ENCODE data around the gene CHST8.
"Not testable (repeated sequence)": the region's sequence is repeated elsewhere in the genome, so short reads cannot be mapped to it uniquely, and the experiment has no call there.

The CHST8 gene
- total RNA-seq = 0 to 0.09 reads per million in 2 donors

DNA sequence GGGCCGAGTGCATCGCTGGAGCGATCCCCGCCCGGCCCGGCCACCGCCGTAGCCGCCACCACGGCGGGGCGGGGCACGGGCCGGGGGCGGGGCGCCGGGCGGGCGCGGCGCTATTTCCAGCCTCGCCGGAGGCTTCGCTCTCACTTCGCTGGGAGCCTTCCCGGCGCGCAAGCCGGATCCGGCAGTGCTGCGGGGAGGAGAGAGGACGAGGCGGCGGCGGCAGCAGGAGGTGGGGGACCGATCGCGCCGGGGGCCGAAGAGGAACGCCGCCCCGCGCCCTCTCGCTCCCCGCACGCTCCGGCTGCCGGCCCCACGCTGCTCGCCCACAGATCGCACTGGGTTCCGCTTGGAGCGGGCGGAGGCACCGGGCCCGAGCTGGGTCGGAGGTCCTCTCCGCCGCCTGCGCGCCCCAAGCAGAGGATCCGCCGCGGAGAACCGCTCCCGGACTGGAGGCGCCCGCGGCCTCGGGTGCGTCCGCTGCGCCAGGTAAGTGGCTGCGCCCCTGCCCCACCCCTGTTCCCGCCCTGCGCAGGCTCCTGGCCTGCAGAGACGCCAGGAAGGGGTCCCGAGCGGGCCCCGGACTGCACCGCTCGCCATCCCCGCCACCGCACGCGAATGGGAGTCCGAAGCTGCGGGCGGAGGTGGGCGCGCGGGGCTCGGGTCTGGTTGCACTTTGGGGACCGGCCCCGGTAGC lies at the start of gene CHST8:
Gene CHST8 (plus strand): TSS at position 143 of the 694 bp plus-strand sequence. CDS start 67,309 bp downstream, outside the sequence.
- no peak for DNase-seq

DNA sequence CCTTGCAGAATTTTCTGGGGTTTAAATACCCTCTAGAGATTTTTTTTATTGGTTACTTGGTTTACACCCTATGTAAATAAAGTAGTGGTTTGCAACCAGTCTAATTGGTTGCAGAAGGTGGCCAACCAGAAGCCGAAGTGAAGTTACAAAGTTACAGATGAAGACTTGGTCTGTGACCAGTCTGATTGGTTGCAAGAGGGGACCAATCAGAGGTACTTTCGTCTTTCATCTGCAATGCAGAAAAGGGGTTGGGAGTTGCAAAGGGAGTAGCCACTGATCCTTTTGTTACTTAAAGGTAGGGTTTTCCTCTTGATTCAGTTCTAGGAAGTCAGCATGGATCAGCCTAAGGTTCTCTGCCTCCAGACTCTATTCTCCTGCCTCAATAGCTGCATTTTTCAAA lies 48.8 kb upstream of the CHST8 start:
- DNase-seq = no peak

GRCh38 chr19:33574824-33575223 lies 46.9 kb upstream of the CHST8 start:
- no peak for DNase-seq

GRCh38 chr19:33578697-33579096 lies 43.1 kb upstream of the CHST8 start:
- no peak for DNase-seq

DNA sequence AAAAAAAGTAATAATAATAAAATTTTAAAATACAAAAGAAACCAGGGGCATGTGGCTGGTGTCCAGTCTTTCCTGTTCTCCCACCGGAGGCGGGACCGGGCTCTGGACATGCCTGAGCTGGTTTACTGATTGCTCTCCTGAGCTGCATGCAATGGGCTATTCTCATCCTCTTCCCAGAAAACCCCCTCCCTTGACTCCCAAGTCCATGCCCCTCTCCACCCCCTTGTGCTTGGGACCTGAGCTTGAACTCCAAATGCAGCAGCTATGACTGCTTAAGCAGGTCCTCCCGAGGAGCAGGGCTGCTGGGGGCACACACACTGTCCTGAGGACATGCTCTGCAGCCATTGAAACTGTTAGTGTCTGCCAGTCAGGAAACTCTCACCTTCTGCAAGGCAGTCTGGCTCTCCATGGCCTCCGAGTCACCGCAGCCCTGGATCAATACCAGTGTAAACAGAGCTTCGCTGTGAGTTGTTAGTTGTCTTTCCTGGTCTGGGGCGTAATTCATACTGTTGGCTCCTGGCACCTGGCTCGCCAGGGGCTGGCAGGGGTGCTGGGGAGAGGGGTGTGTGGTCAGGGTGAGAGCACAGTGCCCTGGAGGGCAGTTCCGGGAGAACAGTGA lies 41.6 kb upstream of the CHST8 start:
- no peak for DNase-seq

DNA sequence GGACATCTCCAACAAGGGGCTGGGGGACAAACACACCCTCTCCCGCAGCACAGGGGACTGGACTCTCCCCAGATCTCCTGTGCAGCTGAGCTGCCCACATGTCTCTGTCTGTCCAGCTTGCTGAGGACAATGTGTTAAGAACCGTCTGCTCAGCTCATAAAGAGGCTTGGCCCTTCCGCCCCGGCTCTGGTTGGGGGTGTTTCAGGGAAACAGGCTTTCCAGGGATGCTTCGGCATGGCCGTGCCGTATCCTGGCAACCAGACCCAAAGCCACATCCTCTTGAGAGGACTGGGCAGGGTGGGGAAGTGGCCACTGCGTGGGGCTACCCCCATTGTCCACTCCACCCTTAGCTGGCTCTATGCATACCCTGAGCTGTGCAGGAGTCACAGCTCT lies 41.1 kb upstream of the CHST8 start:
- DNase-seq = no peak

GRCh38 chr19:33582914-33583313 lies 38.8 kb upstream of the CHST8 start:
- DNase-seq = no peak

GRCh38 chr19:33587150-33587549 lies 34.6 kb upstream of the CHST8 start:
- no peak for DNase-seq

- no peak for DNase-seq
Measured at GRCh38 chr19:33590224-33590623, 31.5 kb upstream of the CHST8 start.

GRCh38 chr19:33595783-33596182 lies 26.0 kb upstream of the CHST8 start:
- no peak for DNase-seq

DNA sequence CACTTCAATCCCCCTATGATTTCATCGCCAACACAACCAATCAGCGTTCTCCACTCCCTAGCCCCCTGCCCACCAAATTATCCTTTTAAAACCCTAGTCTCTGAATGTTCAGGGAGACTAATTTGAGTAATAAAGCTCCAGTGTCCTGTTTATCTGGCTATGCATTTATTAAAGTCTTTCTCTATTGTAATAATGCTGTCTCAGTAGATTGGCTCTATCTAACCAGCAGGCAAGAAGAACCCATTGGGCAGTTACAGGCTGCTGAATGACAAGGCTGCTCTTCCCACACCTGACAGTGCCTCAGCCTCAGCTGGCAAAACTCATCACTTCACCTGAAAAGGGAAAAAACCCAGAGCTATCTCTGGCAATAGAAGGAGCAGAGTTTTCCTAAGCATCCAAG lies 20.2 kb upstream of the CHST8 start:
- DNase-seq = no peak

DNA sequence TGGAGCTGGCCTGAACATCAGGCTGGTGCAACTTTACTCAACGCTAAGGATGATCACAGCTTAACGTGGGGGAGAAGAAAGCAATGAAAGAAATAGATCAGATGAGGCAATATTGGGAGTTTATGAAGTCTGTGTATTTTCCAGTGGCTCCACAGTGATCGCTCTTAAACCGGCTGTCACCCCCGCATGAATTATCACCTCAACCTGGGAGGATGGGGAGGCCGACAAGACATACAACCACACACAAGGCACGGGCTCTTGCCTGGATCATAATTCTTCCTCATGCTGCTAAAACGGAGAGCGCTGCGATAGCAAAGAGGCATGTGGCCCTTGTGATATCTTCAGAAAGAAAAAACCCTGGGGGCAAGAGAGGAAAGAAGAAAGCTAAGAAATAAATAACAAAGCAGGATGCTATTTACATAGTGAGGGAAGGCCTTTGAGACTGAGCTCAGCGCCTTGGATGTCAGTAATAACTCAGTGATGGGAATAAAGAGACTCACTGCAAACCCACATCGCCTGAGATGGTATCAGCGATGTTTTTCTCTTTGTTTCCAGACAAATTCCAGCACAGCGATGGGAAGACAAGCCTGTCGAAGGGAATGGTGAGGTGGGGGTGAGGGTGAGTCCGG lies 19.1 kb upstream of the CHST8 start:
- no peak for DNase-seq

- DNase-seq = no peak
Measured at GRCh38 chr19:33603377-33603776, 18.4 kb upstream of the CHST8 start.

- no peak for DNase-seq
Measured at GRCh38 chr19:33604651-33605050, 17.1 kb upstream of the CHST8 start.

DNA sequence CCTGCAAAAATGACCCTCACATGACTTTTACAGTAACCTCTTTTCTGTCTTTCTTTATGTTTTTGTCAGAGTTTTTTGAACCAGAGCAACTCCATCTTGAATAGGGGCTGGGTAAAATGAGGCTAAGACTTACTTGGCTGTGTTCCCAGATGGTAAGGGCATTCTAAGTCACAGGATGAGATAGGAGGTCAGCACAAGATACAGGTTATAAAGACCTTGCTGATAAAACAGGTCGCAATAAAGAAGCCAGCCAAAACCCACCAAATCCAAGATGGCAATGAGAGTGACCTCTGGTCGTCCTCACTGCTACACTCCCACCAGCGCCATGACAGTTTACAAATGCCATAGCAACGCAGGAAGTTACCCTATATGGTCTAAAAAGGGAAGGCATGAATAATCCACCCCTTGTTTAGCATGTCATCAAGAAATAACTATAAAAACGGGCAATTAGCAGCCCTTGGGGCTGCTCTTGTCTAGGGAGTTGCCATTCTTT lies 15.9 kb upstream of the CHST8 start:
- DNase-seq = not testable (repeated sequence)

DNA sequence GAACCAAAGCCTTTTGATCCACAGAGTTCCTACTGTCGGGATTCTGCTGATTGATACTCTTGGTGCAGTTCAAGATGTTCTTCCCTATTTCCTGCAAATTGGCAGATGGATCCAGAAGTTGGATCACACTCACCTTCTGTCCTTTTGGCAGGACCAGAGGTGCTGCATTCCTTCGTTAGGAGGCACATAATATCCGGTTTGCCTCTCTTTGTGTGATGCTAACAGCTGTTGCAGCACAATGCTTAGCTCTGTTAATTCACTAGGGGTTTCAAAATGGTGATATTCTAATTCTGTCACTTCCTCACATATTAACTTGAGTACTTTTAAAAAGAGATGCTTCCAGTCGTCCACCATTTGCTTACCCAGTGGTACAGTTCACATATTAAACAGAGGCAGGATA lies 15.2 kb upstream of the CHST8 start:
- DNase-seq = no peak

DNA sequence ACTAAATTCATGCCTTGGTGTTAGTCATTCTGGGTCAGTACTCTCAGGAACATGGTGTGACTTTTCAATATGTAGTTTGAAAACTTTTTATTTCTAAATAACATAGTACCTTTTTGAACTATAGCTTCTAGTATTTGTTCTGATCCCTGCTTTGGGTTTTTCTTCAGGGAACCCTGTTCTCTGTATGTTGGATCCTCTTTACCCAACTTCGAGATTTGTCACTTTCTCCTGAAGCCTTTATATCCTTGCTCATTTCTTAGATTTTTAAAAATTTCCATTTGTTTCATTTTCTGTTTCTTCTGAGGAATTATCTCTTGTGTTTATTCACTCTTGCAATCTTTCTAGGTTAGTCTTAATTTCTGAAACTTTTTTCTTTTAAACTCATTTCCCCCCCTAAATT lies 12.4 kb upstream of the CHST8 start:
- DNase-seq = no peak

GRCh38 chr19:33610588-33610987 lies 11.2 kb upstream of the CHST8 start:
- DNase-seq = no peak

- DNase-seq = no peak
Measured at GRCh38 chr19:33612928-33613619, 8.7 kb upstream of the CHST8 start.

DNA sequence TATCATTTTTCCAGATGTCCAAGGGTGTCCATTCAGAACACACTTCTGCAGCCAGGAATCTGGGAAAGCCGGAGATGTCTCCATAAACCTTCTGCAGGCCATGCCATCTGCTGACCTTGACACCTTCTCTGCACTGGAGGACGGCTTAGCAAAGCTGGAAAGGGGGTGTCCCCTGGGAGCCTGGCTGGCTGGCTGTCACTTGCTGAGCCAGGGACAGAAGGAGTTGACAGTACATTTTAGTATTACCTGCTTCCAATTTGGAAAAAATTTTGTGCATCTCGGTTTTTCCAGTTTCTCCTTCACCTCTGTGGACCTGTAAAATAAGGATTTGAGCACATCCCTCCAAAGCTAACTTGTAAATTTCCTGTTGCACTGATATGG lies 8.1 kb upstream of the CHST8 start:
- no peak for DNase-seq

DNA sequence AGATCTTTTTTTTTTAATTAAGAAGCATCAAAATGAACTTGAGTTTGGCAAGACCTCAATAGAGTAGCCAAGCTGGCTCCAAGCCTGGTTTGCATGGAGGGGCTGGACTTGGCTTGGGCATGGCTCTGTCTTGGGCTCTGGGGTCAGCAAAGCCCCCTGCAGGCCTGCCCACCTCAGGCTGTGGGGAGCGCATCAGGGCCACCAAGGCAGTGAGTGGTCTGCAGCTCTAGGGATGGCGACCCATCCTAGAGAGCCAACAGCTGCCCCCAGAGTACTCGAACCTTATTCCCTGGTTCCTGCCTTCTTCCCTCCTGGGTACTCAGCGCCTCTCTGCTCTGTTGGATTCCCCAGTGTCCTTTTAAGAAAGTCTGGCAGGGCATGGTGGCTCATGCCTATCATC lies 5.4 kb upstream of the CHST8 start:
- no peak for DNase-seq

- DNase-seq = no peak
Measured at GRCh38 chr19:33616857-33617256, 4.9 kb upstream of the CHST8 start.

DNA sequence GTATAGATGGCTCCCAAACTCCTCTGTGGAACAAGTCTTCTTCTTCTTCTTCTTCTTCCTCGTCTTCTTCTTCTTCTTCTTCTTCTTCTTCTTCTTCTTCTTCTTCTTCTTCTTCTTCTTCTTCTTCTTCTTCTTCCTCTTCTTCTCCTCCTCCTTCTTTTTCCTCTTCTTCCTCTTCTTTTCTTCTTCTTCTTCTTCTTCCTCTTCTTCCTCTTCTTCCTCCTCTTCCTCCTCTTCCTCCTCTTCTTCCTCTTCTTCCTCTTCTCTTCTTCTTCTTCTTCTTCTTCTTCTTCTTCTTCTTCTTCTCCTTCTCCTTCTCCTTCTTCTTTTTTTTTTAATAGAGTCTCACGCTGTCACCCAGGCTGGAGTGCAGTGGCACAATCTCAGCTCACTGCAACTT lies 3.4 kb upstream of the CHST8 start:
- DNase-seq = not testable (repeated sequence)

- DNase-seq = no peak
Measured at GRCh38 chr19:33618884-33619283, 2.9 kb upstream of the CHST8 start.

Measured in activated gamma-delta T cell (primary cell).